ENCODE data around the gene ARHGEF17. TPM values are rescaled to one million over a fixed set of nuclear protein-coding genes. Genes with fewer than 3 reads are reported as not detected.

Gene ARHGEF17
- total RNA-seq, 1 experiment from 2014 or later = 22.3 TPM

DNA sequence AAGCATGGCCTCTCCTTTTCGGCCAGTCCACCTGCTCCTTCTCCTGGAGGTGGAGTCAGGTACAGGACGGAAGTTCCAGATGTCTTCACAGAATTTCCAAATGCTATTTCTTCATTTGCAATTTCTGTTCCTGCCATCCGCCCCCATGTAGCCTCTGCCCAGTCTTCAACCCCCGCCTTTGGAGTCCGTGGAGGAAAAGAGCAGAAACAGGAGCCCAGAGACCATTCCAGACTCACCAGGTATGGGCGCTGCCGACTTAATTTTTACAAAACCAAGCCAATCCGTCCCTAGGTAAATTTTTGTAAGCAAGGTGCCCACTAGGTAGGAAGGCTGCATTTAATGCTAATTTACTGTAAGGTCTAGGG lies 97.1 kb downstream of the ARHGEF17 start:
- CTCF ChIA-PET = no interaction called here
- BruUV-seq (replicated peaks) = TSS peak; percentile 19
- Mint-ChIP-seq H3K27me3 (ENCODE audit: unreplicated experiment) (no peaks in the 10 kb centered on the region), H3K9me3 (ENCODE audit: low read depth, unreplicated experiment) (no peaks in the 10 kb centered on the region), H3K27ac (ENCODE audit: unreplicated experiment) (no peak overlapping the region), H3K4me3 (ENCODE audit: low read depth, unreplicated experiment) (no peak overlapping the region), H3K36me3 (ENCODE audit: insufficient read depth, unreplicated experiment) (peaks cover 13% of the 10 kb centered on the region), H3K4me1 (ENCODE audit: low read depth, unreplicated experiment) (no peaks in the 10 kb centered on the region)
- no peak for DNase-seq
- intact Hi-C loops (cut with micrococcal nuclease; ENCODE audit: unreplicated experiment) = no loop called here
- TF ChIP-seq CTCF (IDR thresholded peaks at IDR 0.05; ENCODE audit: unreplicated experiment) = no peak

DNA sequence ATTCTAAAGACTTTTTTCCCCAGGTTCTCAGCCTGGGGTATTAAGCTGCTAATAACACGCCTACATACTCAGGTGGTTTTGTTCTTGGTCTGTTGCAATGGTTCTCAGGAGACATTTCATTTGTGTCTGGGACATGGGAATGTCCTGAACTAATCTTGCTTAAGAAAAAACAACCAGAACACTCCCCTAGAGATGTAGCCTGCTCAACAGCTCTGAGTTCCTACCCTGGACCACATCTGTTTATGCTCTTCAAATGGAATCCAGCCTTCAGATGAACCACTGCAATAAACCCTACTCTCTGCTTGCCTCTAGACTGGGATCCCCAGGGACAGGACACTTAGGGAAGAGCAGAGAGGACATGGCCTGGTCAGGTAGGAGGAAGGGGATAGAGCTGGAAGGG lies 98.1 kb downstream of the ARHGEF17 start:
- TF ChIP-seq CTCF (IDR thresholded peaks at IDR 0.05; ENCODE audit: unreplicated experiment) = no peak
- no peaks in the 10 kb centered on the region for H3K4me1 Mint-ChIP-seq (ENCODE audit: low read depth, unreplicated experiment)
- BruUV-seq (replicated peaks) = no TSS peak
- no peak for DNase-seq
- no peaks in the 10 kb centered on the region for H3K27me3 Mint-ChIP-seq (ENCODE audit: unreplicated experiment)
- CTCF ChIA-PET = no interaction called here
- H3K9me3 Mint-ChIP-seq (ENCODE audit: low read depth, unreplicated experiment) = no peaks in the 10 kb centered on the region
- intact Hi-C loops (cut with micrococcal nuclease; ENCODE audit: unreplicated experiment) = no loop called here
- no peak overlapping the region for H3K4me3 Mint-ChIP-seq (ENCODE audit: low read depth, unreplicated experiment)
- no peak overlapping the region for H3K27ac Mint-ChIP-seq (ENCODE audit: unreplicated experiment)
- H3K36me3 Mint-ChIP-seq (ENCODE audit: insufficient read depth, unreplicated experiment) = peaks cover 13% of the 10 kb centered on the region

DNA sequence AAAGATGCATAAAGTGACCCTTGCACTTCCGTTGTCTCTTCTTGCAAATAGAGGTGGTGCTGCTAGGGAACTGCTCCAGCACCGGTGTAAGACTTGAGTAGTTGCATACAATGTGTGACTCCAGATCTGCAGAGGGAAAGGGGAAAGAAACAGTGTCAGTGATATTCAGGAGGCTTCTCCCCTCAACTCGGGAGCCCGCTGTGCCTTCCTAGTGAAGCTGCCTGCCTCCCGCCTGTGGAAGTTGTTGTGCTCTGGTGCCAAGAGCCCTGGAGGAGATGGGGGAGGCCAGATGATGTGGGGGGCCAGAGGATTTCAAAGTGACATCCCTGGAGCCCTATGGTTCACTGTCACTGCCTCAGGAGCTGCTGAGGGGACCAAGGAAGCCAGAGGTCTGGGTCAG lies 98.5 kb downstream of the ARHGEF17 start:
- Mint-ChIP-seq H3K36me3 (ENCODE audit: insufficient read depth, unreplicated experiment) (peaks cover 13% of the 10 kb centered on the region), H3K27me3 (ENCODE audit: unreplicated experiment) (no peaks in the 10 kb centered on the region), H3K9me3 (ENCODE audit: low read depth, unreplicated experiment) (no peaks in the 10 kb centered on the region), H3K4me1 (ENCODE audit: low read depth, unreplicated experiment) (no peaks in the 10 kb centered on the region), H3K4me3 (ENCODE audit: low read depth, unreplicated experiment) (no peak overlapping the region), H3K27ac (ENCODE audit: unreplicated experiment) (no peak overlapping the region)
- intact Hi-C loops (cut with micrococcal nuclease; ENCODE audit: unreplicated experiment) = no loop called here
- no peak for TF ChIP-seq CTCF (IDR thresholded peaks at IDR 0.05; ENCODE audit: unreplicated experiment)
- CTCF ChIA-PET = no interaction called here
- no TSS peak for BruUV-seq (replicated peaks)
- no peak for DNase-seq

- Mint-ChIP-seq H3K36me3 (ENCODE audit: insufficient read depth, unreplicated experiment) (peaks cover 13% of the 10 kb centered on the region), H3K27me3 (ENCODE audit: unreplicated experiment) (no peaks in the 10 kb centered on the region), H3K4me1 (ENCODE audit: low read depth, unreplicated experiment) (no peaks in the 10 kb centered on the region), H3K27ac (ENCODE audit: unreplicated experiment) (no peak overlapping the region), H3K4me3 (ENCODE audit: low read depth, unreplicated experiment) (no peak overlapping the region), H3K9me3 (ENCODE audit: low read depth, unreplicated experiment) (no peaks in the 10 kb centered on the region)
- no peak for DNase-seq
- CTCF ChIA-PET = no interaction called here
- TF ChIP-seq CTCF (IDR thresholded peaks at IDR 0.05; ENCODE audit: unreplicated experiment) = no peak
- no TSS peak for BruUV-seq (replicated peaks)
- intact Hi-C loops (cut with micrococcal nuclease; ENCODE audit: unreplicated experiment) = no loop called here
Observed at GRCh38 chr11:73409431-73409830, 101.4 kb downstream of the ARHGEF17 start.

DNA sequence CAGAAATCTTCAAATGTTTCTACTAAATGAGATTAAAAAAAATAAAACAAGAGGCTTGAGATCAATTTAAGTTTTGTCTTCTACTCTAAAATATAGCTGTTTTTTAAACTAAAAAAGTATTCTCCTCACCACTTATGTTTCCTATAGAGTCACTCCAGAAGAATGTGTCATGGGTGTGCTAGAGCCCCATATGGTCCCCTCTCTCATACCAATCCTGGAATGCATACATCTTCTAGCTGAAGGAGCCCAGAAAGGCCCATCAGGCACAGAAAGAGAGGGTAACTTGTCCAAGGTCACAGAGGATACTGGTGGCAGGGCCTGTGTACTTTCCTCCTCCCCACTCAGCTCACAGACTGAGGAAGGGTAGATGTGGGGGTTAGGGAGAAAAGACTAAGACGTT lies 102.6 kb downstream of the ARHGEF17 start:
- Mint-ChIP-seq H3K36me3 (ENCODE audit: insufficient read depth, unreplicated experiment) (peaks cover 13% of the 10 kb centered on the region), H3K27me3 (ENCODE audit: unreplicated experiment) (no peaks in the 10 kb centered on the region), H3K9me3 (ENCODE audit: low read depth, unreplicated experiment) (no peaks in the 10 kb centered on the region), H3K4me1 (ENCODE audit: low read depth, unreplicated experiment) (no peaks in the 10 kb centered on the region), H3K27ac (ENCODE audit: unreplicated experiment) (no peak overlapping the region), H3K4me3 (ENCODE audit: low read depth, unreplicated experiment) (no peak overlapping the region)
- intact Hi-C loops (cut with micrococcal nuclease; ENCODE audit: unreplicated experiment) = no loop called here
- BruUV-seq (replicated peaks) = no TSS peak
- no peak for DNase-seq
- CTCF ChIA-PET = no interaction called here
- TF ChIP-seq CTCF (IDR thresholded peaks at IDR 0.05; ENCODE audit: unreplicated experiment) = no peak

Data from Calu3 (cell line).